Measurements from ENCODE around the gene RGS10. TPM values are rescaled to one million over a fixed set of nuclear protein-coding genes. Genes with fewer than 3 reads are reported as not detected.

RGS10 gene
- total and polyA plus RNA-seq, 2 experiments from 2014 or later = 16.8 to 26.8 TPM

DNA sequence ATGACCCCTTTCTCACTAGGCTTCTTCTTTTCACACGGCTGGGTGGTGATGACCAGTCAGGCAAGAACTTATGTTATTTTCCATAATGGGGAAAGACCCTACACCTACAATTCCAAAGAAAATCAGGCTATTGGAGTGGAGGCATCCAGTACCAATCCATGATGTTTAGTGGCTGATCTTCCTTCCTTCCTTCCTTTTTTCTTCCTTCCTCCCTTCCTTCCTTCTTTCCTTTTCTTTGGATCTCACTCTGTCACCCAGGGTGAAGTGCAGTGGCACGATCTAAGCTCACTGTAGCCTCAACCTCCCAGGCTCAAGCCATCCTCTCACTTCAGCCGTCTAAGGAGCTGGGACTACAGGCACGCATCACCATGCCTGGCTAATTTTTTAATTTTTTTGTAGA, 2.5 kb downstream of the RGS10 start (continued):
- TF ChIP-seq, protein P1, sequence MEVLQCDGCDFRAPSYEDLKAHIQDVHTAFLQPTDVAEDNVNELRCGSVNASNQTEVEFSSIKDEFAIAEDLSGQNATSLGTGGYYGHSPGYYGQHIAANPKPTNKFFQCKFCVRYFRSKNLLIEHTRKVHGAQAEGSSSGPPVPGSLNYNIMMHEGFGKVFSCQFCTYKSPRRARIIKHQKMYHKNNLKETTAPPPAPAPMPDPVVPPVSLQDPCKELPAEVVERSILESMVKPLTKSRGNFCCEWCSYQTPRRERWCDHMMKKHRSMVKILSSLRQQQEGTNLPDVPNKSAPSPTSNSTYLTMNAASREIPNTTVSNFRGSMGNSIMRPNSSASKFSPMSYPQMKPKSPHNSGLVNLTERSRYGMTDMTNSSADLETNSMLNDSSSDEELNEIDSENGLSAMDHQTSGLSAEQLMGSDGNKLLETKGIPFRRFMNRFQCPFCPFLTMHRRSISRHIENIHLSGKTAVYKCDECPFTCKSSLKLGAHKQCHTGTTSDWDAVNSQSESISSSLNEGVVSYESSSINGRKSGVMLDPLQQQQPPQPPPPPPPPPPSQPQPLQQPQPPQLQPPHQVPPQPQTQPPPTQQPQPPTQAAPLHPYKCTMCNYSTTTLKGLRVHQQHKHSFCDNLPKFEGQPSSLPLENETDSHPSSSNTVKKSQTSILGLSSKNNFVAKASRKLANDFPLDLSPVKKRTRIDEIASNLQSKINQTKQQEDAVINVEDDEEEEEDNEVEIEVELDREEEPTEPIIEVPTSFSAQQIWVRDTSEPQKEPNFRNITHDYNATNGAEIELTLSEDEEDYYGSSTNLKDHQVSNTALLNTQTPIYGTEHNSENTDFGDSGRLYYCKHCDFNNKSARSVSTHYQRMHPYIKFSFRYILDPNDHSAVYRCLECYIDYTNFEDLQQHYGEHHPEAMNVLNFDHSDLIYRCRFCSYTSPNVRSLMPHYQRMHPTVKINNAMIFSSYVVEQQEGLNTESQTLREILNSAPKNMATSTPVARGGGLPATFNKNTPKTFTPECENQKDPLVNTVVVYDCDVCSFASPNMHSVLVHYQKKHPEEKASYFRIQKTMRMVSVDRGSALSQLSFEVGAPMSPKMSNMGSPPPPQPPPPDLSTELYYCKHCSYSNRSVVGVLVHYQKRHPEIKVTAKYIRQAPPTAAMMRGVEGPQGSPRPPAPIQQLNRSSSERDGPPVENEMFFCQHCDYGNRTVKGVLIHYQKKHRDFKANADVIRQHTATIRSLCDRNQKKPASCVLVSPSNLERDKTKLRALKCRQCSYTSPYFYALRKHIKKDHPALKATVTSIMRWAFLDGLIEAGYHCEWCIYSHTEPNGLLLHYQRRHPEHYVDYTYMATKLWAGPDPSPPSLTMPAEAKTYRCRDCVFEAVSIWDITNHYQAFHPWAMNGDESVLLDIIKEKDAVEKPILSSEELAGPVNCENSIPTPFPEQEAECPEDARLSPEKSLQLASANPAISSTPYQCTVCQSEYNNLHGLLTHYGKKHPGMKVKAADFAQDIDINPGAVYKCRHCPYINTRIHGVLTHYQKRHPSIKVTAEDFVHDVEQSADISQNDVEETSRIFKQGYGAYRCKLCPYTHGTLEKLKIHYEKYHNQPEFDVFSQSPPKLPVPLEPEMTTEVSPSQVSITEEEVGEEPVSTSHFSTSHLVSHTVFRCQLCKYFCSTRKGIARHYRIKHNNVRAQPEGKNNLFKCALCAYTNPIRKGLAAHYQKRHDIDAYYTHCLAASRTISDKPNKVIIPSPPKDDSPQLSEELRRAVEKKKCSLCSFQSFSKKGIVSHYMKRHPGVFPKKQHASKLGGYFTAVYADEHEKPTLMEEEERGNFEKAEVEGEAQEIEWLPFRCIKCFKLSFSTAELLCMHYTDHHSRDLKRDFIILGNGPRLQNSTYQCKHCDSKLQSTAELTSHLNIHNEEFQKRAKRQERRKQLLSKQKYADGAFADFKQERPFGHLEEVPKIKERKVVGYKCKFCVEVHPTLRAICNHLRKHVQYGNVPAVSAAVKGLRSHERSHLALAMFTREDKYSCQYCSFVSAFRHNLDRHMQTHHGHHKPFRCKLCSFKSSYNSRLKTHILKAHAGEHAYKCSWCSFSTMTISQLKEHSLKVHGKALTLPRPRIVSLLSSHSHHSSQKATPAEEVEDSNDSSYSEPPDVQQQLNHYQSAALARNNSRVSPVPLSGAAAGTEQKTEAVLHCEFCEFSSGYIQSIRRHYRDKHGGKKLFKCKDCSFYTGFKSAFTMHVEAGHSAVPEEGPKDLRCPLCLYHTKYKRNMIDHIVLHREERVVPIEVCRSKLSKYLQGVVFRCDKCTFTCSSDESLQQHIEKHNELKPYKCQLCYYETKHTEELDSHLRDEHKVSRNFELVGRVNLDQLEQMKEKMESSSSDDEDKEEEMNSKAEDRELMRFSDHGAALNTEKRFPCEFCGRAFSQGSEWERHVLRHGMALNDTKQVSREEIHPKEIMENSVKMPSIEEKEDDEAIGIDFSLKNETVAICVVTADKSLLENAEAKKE (CRISPR knock-in tag; IDR thresholded peaks at IDR 0.05) = no peak
- TF ChIP-seq NANOG (IDR thresholded peaks at IDR 0.05; ENCODE audit: borderline replicate concordance) = no peak
- TF ChIP-seq, protein P2, sequence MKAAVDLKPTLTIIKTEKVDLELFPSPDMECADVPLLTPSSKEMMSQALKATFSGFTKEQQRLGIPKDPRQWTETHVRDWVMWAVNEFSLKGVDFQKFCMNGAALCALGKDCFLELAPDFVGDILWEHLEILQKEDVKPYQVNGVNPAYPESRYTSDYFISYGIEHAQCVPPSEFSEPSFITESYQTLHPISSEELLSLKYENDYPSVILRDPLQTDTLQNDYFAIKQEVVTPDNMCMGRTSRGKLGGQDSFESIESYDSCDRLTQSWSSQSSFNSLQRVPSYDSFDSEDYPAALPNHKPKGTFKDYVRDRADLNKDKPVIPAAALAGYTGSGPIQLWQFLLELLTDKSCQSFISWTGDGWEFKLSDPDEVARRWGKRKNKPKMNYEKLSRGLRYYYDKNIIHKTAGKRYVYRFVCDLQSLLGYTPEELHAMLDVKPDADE (IDR thresholded peaks at IDR 0.05) = no peak

GRCh38 chr10:119539359-119539825, 3.1 kb downstream of the RGS10 start:
- H3K4me3 ChIP-seq = no peak overlapping the region
- peaks cover 44% of the 10 kb centered on the region for H3K27me3 Mint-ChIP-seq (ENCODE audit: insufficient read depth, low read depth, poor library complexity)
- no peak overlapping the region for H3K4me3 Mint-ChIP-seq
- no peaks in the 10 kb centered on the region for H3K79me2 ChIP-seq (replicated peaks; ENCODE audit: insufficient read depth)
- ATAC-seq = no peak
- H3K4me1 Mint-ChIP-seq = peaks cover 30% of the 10 kb centered on the region
- H3K9me2 ChIP-seq (ENCODE audit: insufficient read depth) = no peaks in the 10 kb centered on the region
- no peak overlapping the region for H3K27ac ChIP-seq (ENCODE audit: low read depth)
- H3K9me3 Mint-ChIP-seq = no peaks in the 10 kb centered on the region
- peaks cover 3% of the 10 kb centered on the region; the same call in 1 of the 3 replicates for H3K36me3 Mint-ChIP-seq (ENCODE audit: low read depth)
- no peaks in the 10 kb centered on the region; the same call in 1 of the 2 replicates for H4K20me1 ChIP-seq (replicated peaks; ENCODE audit: insufficient read depth)
- no peak for DNase-seq (ENCODE audit: low spot score)
- H3F3A ChIP-seq (replicated peaks; ENCODE audit: low read depth) = peaks cover 9% of the 10 kb centered on the region; the same call in 1 of the 2 replicates
- H3K4me2 ChIP-seq = no peak overlapping the region
- H3K27me3 ChIP-seq (ENCODE audit: insufficient read depth) = peaks cover 44% of the 10 kb centered on the region
- H2AFZ ChIP-seq = no peak overlapping the region
- no peak overlapping the region for H3K27ac Mint-ChIP-seq
- H3K36me3 ChIP-seq (ENCODE audit: insufficient read depth) = no peaks in the 10 kb centered on the region
- H3K4me1 ChIP-seq (ENCODE audit: insufficient read depth) = peaks cover 13% of the 10 kb centered on the region; the same call in 1 of the 2 replicates
- TF ChIP-seq, protein P1 (CRISPR knock-in tag; IDR thresholded peaks at IDR 0.05) = no peak
- no peak for TF ChIP-seq EZH2 (IDR thresholded peaks at IDR 0.05; ENCODE audit: low read depth, unreplicated experiment)
